Spleen (tissue), 11 donors: ENCODE data around the gene CETN3. TPM values are rescaled to one million over a fixed set of nuclear protein-coding genes. Genes with fewer than 3 reads are reported as not detected.

ENCODE experiments used
- DNase-seq: peaks from one replicate; pipeline ENCODE4 v3.0.0-alpha.2; 2020
- H3K27ac ChIP-seq, 8 donors: fragments of 200-600 bp; sonication (generic) in 7 of 8; 1 replicate in 4 of 8; 2 replicates in 4 of 8; pipeline versions ENCODE4 v1.5.0 to v1.8.0; 2016 to 2021; ENCODE audit warnings: inconsistent platforms in 4 of 8, mild to moderate bottlenecking in 4 of 8, moderate library complexity in 1 of 8
- H3K27me3 ChIP-seq, 7 donors: fragments of 200-600 bp; sonication (generic) in 6 of 7; replicated peaks in 1 of 7; 1 replicate in 4 of 7; 2 replicates in 3 of 7; pipeline versions ENCODE4 v1.5.0 to v1.8.0; 2016 to 2021; ENCODE audit warnings: inconsistent platforms in 3 of 7, mild to moderate bottlenecking in 1 of 7
- H3K36me3 ChIP-seq, 6 donors: fragments of 200-600 bp; sonication (generic) in 5 of 6; 1 replicate in 4 of 6; 2 replicates in 2 of 6; pipeline versions ENCODE4 v1.5.0 to v1.8.0; 2016 to 2021; ENCODE audit warnings: inconsistent platforms in 2 of 6
- H3K4me1 ChIP-seq, 6 donors: fragments of 200-600 bp; sonication (generic) in 5 of 6; 1 replicate in 3 of 6; 2 replicates in 3 of 6; pipeline versions ENCODE4 v1.5.0 to v1.8.0; 2016 to 2021; ENCODE audit warnings: inconsistent platforms in 3 of 6
- H3K4me3 ChIP-seq, 8 donors: fragments of 200-600 bp; sonication (generic) in 7 of 8; 1 replicate in 4 of 8; 2 replicates in 4 of 8; pipeline versions ENCODE4 v1.5.0 to v1.8.0; 2016 to 2021; ENCODE audit warnings: inconsistent platforms in 4 of 8, mild to moderate bottlenecking in 4 of 8, moderate library complexity in 2 of 8
- H3K9me3 ChIP-seq, 8 donors: fragments of 200-600 bp; sonication (generic) in 7 of 8; 1 replicate in 4 of 8; 2 replicates in 4 of 8; pipeline versions ENCODE4 v1.5.0 to v1.8.0; 2016 to 2021; ENCODE audit warnings: inconsistent platforms in 4 of 8
- CTCF ChIP-seq, 11 experiments: fragments of 200-600 bp in 7 of 11; fragments of 450-650 bp in 4 of 11; sonication (generic) in 4 of 11; IDR thresholded peaks in 8 of 11; conservative IDR thresholded peaks in 3 of 11; 1 replicate in 7 of 11; 2 replicates in 4 of 11; pipeline versions ENCODE4 v1.4.0 to v1.8.0; 2016 to 2021; ENCODE audit warnings: antibody characterized with exemption in 11 of 11, inconsistent platforms in 4 of 11, mild to moderate bottlenecking in 1 of 11
- POLR2A ChIP-seq, 3 donors: fragments of 450-650 bp; IDR thresholded peaks; one replicate each; pipeline ENCODE4 v1.5.1; 2017; ENCODE audit warnings: antibody characterized with exemption in 3 of 3, mild to moderate bottlenecking in 1 of 3
- POLR2AphosphoS5 ChIP-seq, 3 donors: sonication (generic); formaldehyde crosslinking; IDR thresholded peaks; one replicate each; pipeline ENCODE4 v1.5.1; 2017; ENCODE audit warnings: antibody characterized with exemption in 3 of 3
- WGBS, 5 donors: extraction: QIAGEN DNeasy Blood & Tissue Kit in 3 of 5; methylation state at CpG; one replicate each; pipeline versions ENCODE4 v1.1.5 to v1.1.7; 2013 to 2018; 5-methylcytosine and 5-hydroxymethylcytosine counted together
- intact Hi-C: fragments of 100-400 bp; cut with DNase I; formaldehyde crosslinking; loops from one replicate; pipeline ENCODE4 v1.15.0; 2023; ENCODE audit warnings: low total_unique reads
- polyA plus RNA-seq, 3 donors: library from polyadenylated mRNA; stranded (reverse); fragments of 200-250 nt; gene quantifications; one replicate each; pipeline ENCODE4 v1.2.1, GENCODE V29; 2013
- total RNA-seq, 7 donors: library from RNA; depleted of rRNA in 3 of 7; stranded (reverse); fragments of >200 nt in 3 of 7; fragmentation: NEBNext Ultra II Directional in 4 of 7; extraction: Animal tissue kit (Norgen Biotek cat#: 25700) in 4 of 7; gene quantifications; one replicate each; pipeline versions ENCODE4 v1.1.0 to v1.2.1, GENCODE V29; 2016 to 2021
- donor health status: healthy with polysubstance abuse.
- donor health status: DM: no; HTN: no; CAD: no; lungs with moderate emphysema.
- donor health status: DM: no; HTN: no; CAD: no.
- donor health status: Bipolar disorder and iron deficiency.
- donor health status: healthy.
- donor health status: DM: no; HTN: no; CAD: no.
- donor health status: DM: yes; HTN: yes; CAD: no.

CETN3 gene
- total and polyA plus RNA-seq, 10 donors, result 7.8 to 28.2 (median 16.8) TPM

- no peaks in the 10 kb centered on the region for H3K27me3 ChIP-seq
- DNase-seq, result no peak
- H3K4me1 ChIP-seq, result no peaks in the 10 kb centered on the region
- H3K27ac ChIP-seq, result no peak overlapping the region
- H3K9me3 ChIP-seq, result peaks cover 0 to 26% (median 10%) of the 10 kb centered on the region in 8 donors
- intact Hi-C loops, result no loop called here
- 72 to 82% (median 74%) methylated on average over 1 of the region's 1 CpG for WGBS, 5 donors
- no peak overlapping the region for H3K4me3 ChIP-seq
- no peaks in the 10 kb centered on the region for H3K36me3 ChIP-seq
- TF ChIP-seq CTCF (IDR thresholded peaks at IDR 0.05 in 8 of 11, conservative IDR thresholded peaks at IDR 0.05 in 3 of 11), result no peak
- no peak for TF ChIP-seq POLR2AphosphoS5 (IDR thresholded peaks at IDR 0.05)
- no peak for TF ChIP-seq POLR2A (IDR thresholded peaks at IDR 0.05)
These were observed 41.7 kb downstream of the CETN3 start for GRCh38 chr5:90367879-90368278.

- no peaks in the 10 kb centered on the region for H3K36me3 ChIP-seq
- no peak for DNase-seq
- TF ChIP-seq POLR2A (IDR thresholded peaks at IDR 0.05) (no peak), POLR2AphosphoS5 (IDR thresholded peaks at IDR 0.05) (no peak), CTCF (IDR thresholded peaks at IDR 0.05 in 8 of 11, conservative IDR thresholded peaks at IDR 0.05 in 3 of 11) (no peak)
- intact Hi-C loops, result no loop called here
- H3K4me1 ChIP-seq, result no peaks in the 10 kb centered on the region
- 48 to 63% (median 55%) methylated on average over 3 of the region's 3 CpGs for WGBS, 5 donors
- peaks cover 0 to 22% (median 9%) of the 10 kb centered on the region in 8 donors for H3K9me3 ChIP-seq
- H3K27me3 ChIP-seq, result no peaks in the 10 kb centered on the region
- H3K27ac ChIP-seq, result no peak overlapping the region
- no peak overlapping the region for H3K4me3 ChIP-seq
These were observed 42.6 kb downstream of the CETN3 start for GRCh38 chr5:90366948-90367347.

GRCh38 chr5:90365328-90365727 lies 44.2 kb downstream of the CETN3 start:
- Histone ChIP-seq H3K27me3 (no peaks in the 10 kb centered on the region), H3K9me3 (peaks cover 0 to 6% (median 0%) of the 10 kb centered on the region in 8 donors), H3K27ac (no peak overlapping the region), H3K36me3 (no peaks in the 10 kb centered on the region), H3K4me3 (no peak overlapping the region), H3K4me1 (no peaks in the 10 kb centered on the region)
- intact Hi-C loops, result no loop called here
- TF ChIP-seq POLR2A (IDR thresholded peaks at IDR 0.05) (no peak), POLR2AphosphoS5 (IDR thresholded peaks at IDR 0.05) (no peak), CTCF (IDR thresholded peaks at IDR 0.05 in 8 of 11, conservative IDR thresholded peaks at IDR 0.05 in 3 of 11) (no peak)
- DNase-seq, result no peak

- 79 to 89% (median 81%) methylated on average over 7 of the region's 7 CpGs for WGBS, 5 donors
- TF ChIP-seq CTCF (IDR thresholded peaks at IDR 0.05 in 8 of 11, conservative IDR thresholded peaks at IDR 0.05 in 3 of 11), result no peak
- TF ChIP-seq POLR2A (IDR thresholded peaks at IDR 0.05), result no peak
- TF ChIP-seq POLR2AphosphoS5 (IDR thresholded peaks at IDR 0.05), result no peak
- Histone ChIP-seq H3K27me3 (peaks cover 0 to 4% (median 0%) of the 10 kb centered on the region in 7 donors), H3K4me1 (no peaks in the 10 kb centered on the region), H3K9me3 (peaks cover 0 to 6% (median 0%) of the 10 kb centered on the region in 8 donors), H3K4me3 (no peak overlapping the region), H3K27ac (no peak overlapping the region), H3K36me3 (no peaks in the 10 kb centered on the region)
- no peak for DNase-seq
- intact Hi-C loops, result no loop called here
These were observed 50.3 kb downstream of the CETN3 start for GRCh38 chr5:90359073-90359920.
